B cell (primary cell): ENCODE measurements around the gene SLC16A6. TPM values are rescaled to one million over a fixed set of nuclear protein-coding genes. Genes with fewer than 3 reads are reported as not detected.

Experiments used
- ATAC-seq: fragments of 200-7000 bp; cut with Tn5 transposase; one replicate; pipeline ENCODE4 v1.10.0; 2021; ENCODE audit warnings: low read depth, mild to moderate bottlenecking, moderate number of reproducible peaks, moderate library complexity
- CTCF ChIA-PET: fragments of 350-600 bp; sonication (Branson Sonifier 250); formaldehyde crosslinking; loops from one replicate; lab custom pipeline; 2021; ENCODE audit warnings: antibody characterized with exemption, inconsistent platforms; lab: Charles Lee
- POLR2A ChIA-PET: fragments of 350-600 bp; sonication (Branson Sonifier 250); formaldehyde crosslinking; loops from one replicate; lab custom pipeline; 2021; ENCODE audit warnings: antibody characterized with exemption; lab: Charles Lee
- DNase-seq: peaks from one replicate; pipeline ENCODE4 v3.0.0; 2013
- H2AFZ ChIP-seq: 2 replicates; pipeline ENCODE4 v1.6.1; 2012; ENCODE audit warnings: mild to moderate bottlenecking, low read depth, low read length; ENCODE audit not compliant: insufficient read depth, poor library complexity, severe bottlenecking
- H3K27ac ChIP-seq, 2 donors: 1 replicate in 1 of 2; 2 replicates in 1 of 2; pipeline ENCODE4 v1.5.1; 2012 to 2013; ENCODE audit warnings: low read length in 2 of 2, mild to moderate bottlenecking in 2 of 2, moderate library complexity in 1 of 2
- H3K27me3 ChIP-seq, 4 experiments: fragments of 200-600 bp in 1 of 4; sonication (generic) in 1 of 4; replicated peaks in 1 of 4; 1 replicate in 2 of 4; 2 replicates in 2 of 4; pipeline versions ENCODE4 v1.6.1 to v1.7.0; 2013 to 2016; ENCODE audit warnings: low read length in 3 of 4, mild to moderate bottlenecking in 2 of 4, mixed read lengths in 1 of 4, moderate library complexity in 1 of 4; ENCODE audit not compliant: insufficient read depth in 4 of 4, control insufficient read depth in 3 of 4; ENCODE audit errors: control extremely low read depth in 1 of 4
- H3K36me3 ChIP-seq, 2 experiments: replicated peaks in 1 of 2; 1 replicate in 1 of 2; 2 replicates in 1 of 2; pipeline versions ENCODE4 v1.6.1 to v1.7.1; 2013; ENCODE audit warnings: low read length in 1 of 2; ENCODE audit not compliant: insufficient read depth in 2 of 2, control insufficient read depth in 1 of 2; ENCODE audit errors: control extremely low read depth in 1 of 2, extremely low read depth in 1 of 2
- H3K4me1 ChIP-seq, 2 donors: fragments of 200-600 bp in 1 of 2; sonication (generic) in 1 of 2; 1 replicate in 1 of 2; 2 replicates in 1 of 2; pipeline versions ENCODE4 v1.5.1 to v1.6.1; 2013 to 2017; ENCODE audit warnings: low read length in 2 of 2; ENCODE audit not compliant: control insufficient read depth in 2 of 2, insufficient read depth in 2 of 2
- H3K4me2 ChIP-seq: replicated peaks from 2 replicates; pipeline ENCODE3; 2012; ENCODE audit warnings: mild to moderate bottlenecking, low read depth, low read length; ENCODE audit not compliant: poor library complexity, severe bottlenecking
- H3K4me3 ChIP-seq, 5 experiments: fragments of 200-600 bp in 1 of 5; sonication (generic) in 1 of 5; 1 replicate in 3 of 5; 2 replicates in 2 of 5; pipeline versions ENCODE4 v1.5.1 to v1.7.0; 2011 to 2016; ENCODE audit warnings: low read length in 4 of 5, mild to moderate bottlenecking in 4 of 5, low read depth in 2 of 5, control low read depth in 1 of 5, moderate library complexity in 1 of 5; ENCODE audit not compliant: insufficient read depth in 1 of 5; ENCODE audit errors: control extremely low read depth in 1 of 5, extremely low read depth in 1 of 5
- H3K79me2 ChIP-seq: fragments of 200-600 bp; sonication (generic); one replicate; pipeline ENCODE4 v1.6.0; 2016; ENCODE audit warnings: low read length; ENCODE audit not compliant: control insufficient read depth, insufficient read depth
- H3K9ac ChIP-seq: fragments of 200-600 bp; sonication (generic); 2 replicates; pipeline ENCODE4 v1.6.1; 2017; ENCODE audit warnings: mild to moderate bottlenecking, low read length, moderate library complexity
- H3K9me3 ChIP-seq, 3 donors: one replicate each; pipeline versions ENCODE4 v1.6.1 to v1.7.1; 2013; ENCODE audit warnings: low read length in 2 of 3; ENCODE audit not compliant: control insufficient read depth in 2 of 3, insufficient read depth in 1 of 3; ENCODE audit errors: control extremely low read depth in 1 of 3
- H4K20me1 ChIP-seq: 2 replicates; pipeline ENCODE4 v1.6.0; 2012; ENCODE audit warnings: mild to moderate bottlenecking, low read length; ENCODE audit not compliant: insufficient read depth, control insufficient read depth, poor library complexity, severe bottlenecking
- H3K27ac Mint-ChIP-seq: one replicate; pipeline ENCODE4 v1.8.0; 2021; ENCODE audit warnings: mixed read lengths
- H3K27me3 Mint-ChIP-seq: one replicate; pipeline ENCODE4 v1.8.0; 2021; ENCODE audit warnings: mixed read lengths
- H3K4me1 Mint-ChIP-seq: one replicate; pipeline ENCODE4 v1.8.0; 2021; ENCODE audit warnings: mixed read lengths
- H3K4me3 Mint-ChIP-seq: one replicate; pipeline ENCODE4 v1.8.0; 2021; ENCODE audit warnings: mixed read lengths
- H3K9me3 Mint-ChIP-seq: one replicate; pipeline ENCODE4 v1.8.0; 2022; ENCODE audit warnings: mixed read lengths; ENCODE audit not compliant: insufficient read depth
- CTCF ChIP-seq: fragments of 200-600 bp; IDR thresholded peaks from one replicate; pipeline ENCODE4 v1.8.0; 2022; ENCODE audit warnings: antibody characterized with exemption, mild to moderate bottlenecking
- EZH2 ChIP-seq: IDR thresholded peaks from 2 replicates; pipeline ENCODE4 v1.6.1; 2012; ENCODE audit warnings: borderline replicate concordance, low read depth, mild to moderate bottlenecking, moderate library complexity, low read length; ENCODE audit not compliant: insufficient read depth, poor library complexity, severe bottlenecking
- WGBS: methylation state at CpG from one replicate; pipeline ENCODE4 v1.1.5; 2013; ENCODE audit warnings: missing lambda C conversion rate; ENCODE audit not compliant: insufficient coverage; 5-methylcytosine and 5-hydroxymethylcytosine counted together
- intact Hi-C: fragments of 100-400 bp; cut with micrococcal nuclease; formaldehyde crosslinking; loops from one replicate; pipeline ENCODE4 v1.10.0; 2022
- polyA plus RNA-seq: library from polyadenylated mRNA; depleted of rRNA; stranded (reverse); fragments of >200 nt; gene quantifications from 2 replicates; pipeline ENCODE4 v1.2.3, GENCODE V29; 2012
- total RNA-seq, 2 donors: library from RNA; stranded (reverse); fragments of 120-200 nt in 1 of 2; gene quantifications; 1 replicate in 1 of 2; 2 replicates in 1 of 2; pipeline versions ENCODE4 v1.2.3 to v1.2.4, GENCODE V29; 2013 to 2022

The SLC16A6 gene
- total and polyA plus RNA-seq, 2 donors (not counting 1 experiment from before 2014, with no cell fraction given): 1.1 to 3.8 TPM

- no peak for ATAC-seq
- WGBS: 87% methylated on average over 8 of the region's 8 CpGs
- H3K4me2 ChIP-seq: no peak overlapping the region
These were observed 61.3 kb downstream of the SLC16A6 start for GRCh38 chr17:68229619-68230018.

More at GRCh38 chr17:68229619-68230018, 61.3 kb downstream of the SLC16A6 start:
- peaks cover 64% of the 10 kb centered on the region for H3K79me2 ChIP-seq
- intact Hi-C loops: loop anchor here (10.0 kb wide), 1 partner anchor 415 kb away; no protein-coding TSS in a partner anchor
- POLR2A ChIA-PET: no interaction called here
- H3K4me3 ChIP-seq: no peak overlapping the region
- DNase-seq: no peak
- no peaks in the 10 kb centered on the region for H3K27me3 ChIP-seq
- no peak for TF ChIP-seq EZH2
- TF ChIP-seq CTCF: no peak
- H3K27me3 Mint-ChIP-seq: no peaks in the 10 kb centered on the region
- no peak overlapping the region for H3K4me3 Mint-ChIP-seq
- no peak overlapping the region for H3K9ac ChIP-seq
- peak overlapping the region; percentile 91 for H3K27ac Mint-ChIP-seq
- H4K20me1 ChIP-seq: no peaks in the 10 kb centered on the region
- CTCF ChIA-PET: interaction anchor here (1.3 kb wide), 1 partner anchor 17 kb away, joined by 3 read pairs; no protein-coding TSS in a partner anchor
- H3K36me3 ChIP-seq: peaks cover 0 to 4% of the 10 kb centered on the region in 2 experiments
- no peak overlapping the region for H2AFZ ChIP-seq
- no peaks in the 10 kb centered on the region for H3K9me3 ChIP-seq
- H3K9me3 Mint-ChIP-seq: no peaks in the 10 kb centered on the region
- H3K4me1 Mint-ChIP-seq: peaks cover 64% of the 10 kb centered on the region
- peaks cover 18 to 21% of the 10 kb centered on the region in 2 donors for H3K4me1 ChIP-seq
- no peak overlapping the region for H3K27ac ChIP-seq
